Fibroblast of peridontal ligament (primary cell): ENCODE data around the gene CPLX4.
"Not testable (repeated sequence)": the region's sequence is repeated elsewhere in the genome, so short reads cannot be mapped to it uniquely, and the experiment has no call there.

Experiments
- DNase-seq: peaks from one replicate; pipeline ENCODE4 v3.0.0-alpha.2; 2010; ENCODE audit errors: extremely low read depth

The CPLX4 gene

GRCh38 chr18:59270689-59271257 lies 47.7 kb downstream of the CPLX4 start:
- DNase-seq: no peak

DNA sequence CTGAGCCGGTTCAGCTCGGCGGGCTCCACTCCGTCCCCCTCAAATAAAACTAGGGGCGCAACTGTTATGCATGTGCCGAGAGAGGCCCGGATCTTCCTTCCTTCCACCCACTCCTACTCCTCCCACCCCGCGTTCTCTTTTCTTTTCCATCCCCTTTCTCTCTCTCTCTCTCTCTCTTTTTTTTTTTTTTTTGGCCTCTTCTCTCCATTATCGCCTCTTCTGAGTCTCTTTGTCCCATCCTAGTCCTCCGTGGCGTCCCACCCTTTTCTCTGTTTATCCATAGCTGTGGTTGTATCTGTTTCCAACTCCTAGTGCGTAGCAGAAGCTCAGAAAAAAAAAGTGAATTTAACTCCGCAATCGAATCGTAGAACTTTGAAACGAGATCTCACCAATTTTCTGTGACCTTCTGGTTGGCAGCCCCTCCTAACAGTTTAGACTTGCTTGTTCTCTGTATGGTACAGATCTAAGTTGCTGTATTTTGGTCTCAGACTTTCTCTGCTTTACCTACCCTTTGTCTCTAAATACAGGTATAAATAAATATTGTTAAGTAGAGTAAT lies 48.8 kb downstream of the CPLX4 start:
- no peak for DNase-seq

- no peak for DNase-seq
Measured at GRCh38 chr18:59268721-59269562, 49.5 kb downstream of the CPLX4 start.

DNA sequence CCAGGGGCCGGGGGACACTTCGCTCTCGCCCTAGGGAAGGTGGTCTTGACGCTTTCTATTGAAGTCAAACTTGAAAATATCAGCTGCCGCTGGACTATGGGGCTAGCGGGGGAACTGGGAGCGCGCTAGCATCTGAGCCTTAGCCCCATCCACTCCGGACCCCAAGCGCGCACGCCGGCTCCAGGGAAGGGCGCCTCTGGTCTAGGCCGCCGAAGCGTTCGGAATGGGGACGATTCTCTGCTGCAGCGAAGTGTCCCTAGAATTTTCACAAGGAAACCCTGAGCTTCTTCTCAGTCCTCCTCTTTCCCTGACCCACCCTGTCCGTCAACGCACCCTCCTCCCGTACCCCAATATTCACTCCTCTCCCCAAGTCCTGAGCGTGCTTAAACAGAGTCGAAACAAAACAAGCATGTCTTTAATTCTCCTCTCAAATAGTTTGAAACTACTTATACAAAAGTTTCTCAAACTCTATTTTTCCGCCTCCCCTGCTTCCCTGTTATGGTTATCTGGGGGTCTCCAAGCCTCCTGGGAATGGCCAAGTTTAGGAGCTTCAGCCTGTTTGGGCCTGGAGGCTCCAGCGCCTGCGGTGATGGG lies 50.2 kb downstream of the CPLX4 start:
- no peak for DNase-seq

DNA sequence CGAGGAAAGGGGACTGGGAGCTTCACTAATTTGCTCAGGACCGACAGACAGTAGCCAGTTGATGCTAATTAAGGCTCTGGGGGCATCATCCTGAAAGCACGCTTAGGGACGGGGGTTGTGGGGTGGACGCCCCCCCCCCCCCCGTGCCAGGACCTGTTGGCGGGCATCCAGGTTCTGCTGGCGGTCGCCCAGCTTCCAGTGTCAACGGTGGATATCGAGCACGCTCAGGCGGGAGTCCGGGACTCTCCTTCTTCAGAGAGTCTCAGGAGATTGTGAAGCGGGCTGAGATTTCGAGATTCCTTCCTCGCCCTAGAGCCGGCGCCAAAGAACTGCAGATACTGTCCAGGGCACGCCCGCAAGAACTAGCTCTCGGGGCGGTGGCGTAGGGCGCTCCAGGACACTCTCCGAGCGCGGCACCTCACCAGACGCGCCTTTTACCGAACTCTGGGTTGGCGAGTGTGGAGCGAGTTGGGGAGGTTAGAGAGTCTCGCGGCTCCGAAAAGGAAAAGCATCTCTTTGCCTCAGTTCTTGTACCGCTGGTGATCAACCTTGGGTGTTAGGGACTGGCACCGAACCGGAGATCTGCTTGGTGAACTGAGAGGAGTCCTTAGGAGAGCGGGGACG lies 50.8 kb downstream of the CPLX4 start:
- DNase-seq: no peak

GRCh38 chr18:59266886-59267502 lies 51.5 kb downstream of the CPLX4 start:
- no peak for DNase-seq

GRCh38 chr18:59266459-59266858 lies 52.0 kb downstream of the CPLX4 start:
- no peak for DNase-seq

DNA sequence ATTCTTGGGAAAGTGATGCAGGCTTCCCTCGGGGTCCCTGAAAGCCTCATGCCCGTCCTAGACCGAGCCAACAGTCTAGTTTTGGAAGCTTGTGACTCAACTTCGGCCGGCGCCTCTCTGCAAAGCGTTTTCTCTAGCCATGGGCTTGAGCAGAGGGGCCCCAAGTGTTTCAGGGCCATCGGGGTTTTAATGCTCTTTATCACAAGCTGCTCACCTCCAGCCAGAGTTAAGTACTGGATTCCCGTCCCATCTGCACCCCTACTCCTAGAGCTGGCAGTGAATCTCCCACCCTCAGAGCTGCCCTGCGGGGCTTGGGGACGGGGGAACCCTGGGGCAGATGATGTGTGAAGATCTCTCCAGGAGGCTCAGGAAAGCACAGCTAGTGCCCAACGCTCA lies 52.5 kb downstream of the CPLX4 start:
- no peak for DNase-seq

DNA sequence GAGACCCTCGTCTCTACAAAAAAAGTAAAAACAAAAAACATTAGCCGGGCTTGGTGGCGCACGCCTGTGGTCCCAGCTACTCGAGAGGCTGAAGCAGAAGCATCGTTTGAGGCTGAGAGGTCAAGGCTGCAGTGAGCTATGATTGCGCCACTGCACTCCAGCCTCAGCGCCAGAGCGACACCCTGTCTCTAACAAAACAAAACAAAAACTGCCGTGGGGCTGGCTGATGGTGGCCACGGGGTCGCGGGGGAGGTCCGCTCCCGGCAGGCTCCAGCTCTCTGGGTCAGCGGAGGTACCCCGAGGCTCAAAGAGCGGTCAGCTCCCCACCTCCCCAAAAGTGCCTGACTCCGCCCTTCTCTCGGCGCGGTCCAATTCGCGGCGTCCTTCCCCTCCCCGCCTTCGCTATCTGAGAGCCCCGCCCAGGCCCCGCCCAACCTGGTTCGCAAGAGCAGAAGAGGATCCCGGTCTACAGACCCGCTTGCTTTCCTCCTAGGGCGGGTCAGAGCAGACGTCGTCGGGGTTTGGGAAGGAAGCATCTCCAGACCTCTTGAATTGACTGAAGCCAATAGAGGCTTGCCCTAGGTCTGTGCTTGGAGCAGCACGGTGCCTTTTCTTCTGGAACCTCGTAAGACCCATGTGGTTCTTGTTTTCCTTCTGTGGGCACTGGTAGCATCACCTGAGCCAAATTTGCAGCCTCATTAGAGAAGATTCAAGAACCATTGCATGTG lies 53.0 kb downstream of the CPLX4 start:
- DNase-seq: no peak

GRCh38 chr18:59264651-59265245 lies 53.7 kb downstream of the CPLX4 start:
- no peak for DNase-seq

DNA sequence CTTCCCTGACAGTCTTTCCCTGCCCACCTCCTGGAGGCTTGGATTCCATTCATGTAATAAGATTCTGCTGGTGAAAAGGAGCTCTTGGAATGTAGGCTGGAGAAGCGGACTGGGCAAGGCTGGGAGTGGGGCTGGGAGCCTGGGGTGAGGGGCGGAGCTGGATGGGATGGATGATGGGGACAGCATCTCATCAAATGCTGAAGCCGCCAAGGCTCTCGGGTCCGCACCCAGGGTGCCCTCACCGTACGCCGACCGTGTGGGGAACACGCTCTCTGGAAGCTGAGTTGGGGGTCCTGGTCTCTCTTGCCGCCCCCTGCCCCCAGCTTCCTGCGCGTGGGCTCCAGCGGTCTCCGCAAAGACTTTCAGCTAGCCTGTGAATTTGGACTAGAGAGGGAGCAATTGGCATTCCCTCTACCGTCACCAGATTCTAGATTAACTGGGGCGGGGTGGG lies 54.3 kb downstream of the CPLX4 start:
- DNase-seq: no peak

- no peak for DNase-seq
Measured at GRCh38 chr18:59263661-59264060, 54.8 kb downstream of the CPLX4 start.

- DNase-seq: not testable (repeated sequence)
Measured at GRCh38 chr18:59262243-59262642, 56.2 kb downstream of the CPLX4 start.

- not testable (repeated sequence) for DNase-seq
Measured at GRCh38 chr18:59261842-59262241, 56.6 kb downstream of the CPLX4 start.

GRCh38 chr18:59255491-59255890 lies 63.0 kb downstream of the CPLX4 start:
- not testable (repeated sequence) for DNase-seq

DNA sequence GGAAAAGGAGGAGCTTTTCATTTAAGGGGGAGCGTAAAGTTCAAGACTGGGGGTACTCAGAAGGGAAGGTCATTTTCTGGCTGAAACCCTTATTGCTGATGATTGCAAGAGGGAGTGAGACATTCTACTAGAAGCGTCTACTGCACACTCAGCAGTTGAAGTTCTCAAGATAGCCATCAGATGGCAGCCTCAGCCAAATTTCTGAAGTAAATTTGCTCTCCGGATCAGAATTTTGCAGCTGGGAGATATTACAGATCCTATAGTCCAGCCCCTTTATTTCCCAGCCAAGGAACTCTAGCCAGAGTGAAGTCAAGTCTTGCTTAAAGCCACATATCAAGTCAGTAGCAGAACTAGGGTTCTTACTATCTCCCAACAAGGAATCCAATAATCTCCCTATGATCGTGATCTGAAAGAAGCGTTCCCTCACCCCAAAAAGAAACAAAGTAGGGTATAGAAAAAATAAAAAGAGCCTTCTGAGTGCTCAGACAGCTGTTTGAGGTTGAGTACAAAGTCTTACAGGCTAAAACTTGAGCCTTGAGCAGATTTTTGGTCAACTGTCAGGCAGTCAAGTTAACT lies 69.2 kb downstream of the CPLX4 start:
- DNase-seq: peak; percentile 97

DNA sequence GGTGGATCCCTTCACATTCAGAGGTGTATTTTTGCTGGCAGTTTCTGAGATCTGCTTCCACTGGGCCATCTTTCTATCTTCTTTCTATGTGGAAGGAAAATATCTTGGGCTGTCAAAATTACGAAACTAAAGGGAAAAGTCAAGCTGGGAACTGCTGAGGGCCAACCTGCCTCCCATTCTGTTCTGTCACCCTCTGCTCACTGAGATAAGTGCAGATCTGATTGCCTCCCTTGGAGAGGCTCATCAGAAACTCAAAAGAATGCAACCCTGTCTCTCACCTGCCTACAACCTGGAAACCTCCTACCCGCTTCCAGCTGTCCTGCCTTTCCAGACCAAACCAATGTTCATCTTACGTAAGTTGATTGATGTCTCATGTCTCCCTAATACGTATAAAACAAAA lies 71.7 kb downstream of the CPLX4 start:
- no peak for DNase-seq
